Uterus (tissue), 4 donors: ENCODE measurements around the gene PLSCR1. TPM values are rescaled to one million over a fixed set of nuclear protein-coding genes. Genes with fewer than 3 reads are reported as not detected.

ENCODE experiments used
- DNase-seq, 2 donors: peaks; one replicate each; pipeline ENCODE4 v3.0.0-alpha.2; 2019 to 2020
- H3K27ac ChIP-seq, 2 donors: fragments of 200-600 bp; sonication (generic); 1 replicate in 1 of 2; 2 replicates in 1 of 2; pipeline ENCODE4 v1.5.1; 2016 to 2018
- H3K27me3 ChIP-seq, 2 donors: fragments of 200-600 bp; sonication (generic); one replicate each; pipeline ENCODE4 v1.5.1; 2018 to 2019; ENCODE audit warnings: control low read depth in 1 of 2
- H3K36me3 ChIP-seq, 2 donors: fragments of 200-600 bp; sonication (generic); one replicate each; pipeline ENCODE4 v1.5.1; 2019; ENCODE audit warnings: control low read depth in 1 of 2
- H3K4me1 ChIP-seq, 2 donors: fragments of 200-600 bp; sonication (generic); one replicate each; pipeline ENCODE4 v1.5.1; 2018 to 2019; ENCODE audit warnings: control low read depth in 1 of 2
- H3K4me3 ChIP-seq, 2 donors: fragments of 200-600 bp; sonication (generic); 1 replicate in 1 of 2; 2 replicates in 1 of 2; pipeline ENCODE4 v1.5.1; 2018 to 2019; ENCODE audit warnings: mild to moderate bottlenecking in 1 of 2
- H3K9me3 ChIP-seq, 2 donors: fragments of 200-600 bp; sonication (generic); one replicate each; pipeline ENCODE4 v1.5.1; 2019; ENCODE audit warnings: control low read depth in 1 of 2
- POLR2A ChIP-seq, 2 donors: fragments of 450-650 bp; IDR thresholded peaks; one replicate each; pipeline ENCODE4 v1.6.1; 2016; ENCODE audit warnings: antibody characterized with exemption in 2 of 2, mild to moderate bottlenecking in 1 of 2, moderate library complexity in 1 of 2
- intact Hi-C: fragments of 100-400 bp; cut with DNase I; formaldehyde crosslinking; loops from one replicate; pipeline ENCODE4 v1.15.1; 2023; ENCODE audit warnings: low total_unique reads
- total RNA-seq, 4 donors: library from RNA; depleted of rRNA in 3 of 4; stranded (reverse); fragments of >200 nt in 3 of 4; gene quantifications; one replicate each; pipeline versions ENCODE4 v1.1.0 to v1.2.4, GENCODE V29; 2014 to 2023
- TF ChIP-seq, protein P1 (sequence below), 4 experiments: fragments of 200-600 bp in 2 of 4; fragments of 450-650 bp in 2 of 4; sonication (generic) in 2 of 4; IDR thresholded peaks; one replicate each; pipeline ENCODE4 v1.5.1; 2016 to 2019; ENCODE audit warnings: antibody characterized with exemption in 4 of 4, mild to moderate bottlenecking in 2 of 4, moderate library complexity in 1 of 4
- donor health status: DM: yes; HTN: yes; CAD: no.

PLSCR1 gene
- total RNA-seq, 4 donors from 2014 or later = 75.6 to 248 (median 116) TPM

DNA sequence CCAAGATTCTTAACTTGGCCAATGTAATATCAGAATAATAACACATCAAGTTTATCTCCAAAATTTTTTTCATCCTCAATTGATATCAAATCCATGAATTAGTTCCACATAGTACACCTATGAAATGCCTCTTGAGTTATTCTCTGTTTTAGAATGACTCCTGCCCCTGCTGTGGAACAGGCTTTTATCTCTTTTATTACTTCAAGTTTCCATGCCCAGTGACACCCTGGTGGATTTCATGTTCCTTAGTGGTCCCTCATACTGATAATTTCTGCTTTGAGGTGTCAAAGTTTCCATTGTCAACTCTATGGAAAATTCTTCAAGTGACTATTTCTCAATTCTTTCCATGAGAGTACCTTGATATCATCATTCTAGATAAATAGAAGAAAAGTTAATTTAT, 24.6 kb downstream of the PLSCR1 start:
- Histone ChIP-seq H3K4me1 (no peaks in the 10 kb centered on the region), H3K27me3 (no peaks in the 10 kb centered on the region), H3K27ac (no peak overlapping the region), H3K36me3 (no peaks in the 10 kb centered on the region), H3K9me3 (no peaks in the 10 kb centered on the region), H3K4me3 (no peak overlapping the region)
- no peak for DNase-seq
- intact Hi-C loops = no loop called here
- TF ChIP-seq, protein P1, sequence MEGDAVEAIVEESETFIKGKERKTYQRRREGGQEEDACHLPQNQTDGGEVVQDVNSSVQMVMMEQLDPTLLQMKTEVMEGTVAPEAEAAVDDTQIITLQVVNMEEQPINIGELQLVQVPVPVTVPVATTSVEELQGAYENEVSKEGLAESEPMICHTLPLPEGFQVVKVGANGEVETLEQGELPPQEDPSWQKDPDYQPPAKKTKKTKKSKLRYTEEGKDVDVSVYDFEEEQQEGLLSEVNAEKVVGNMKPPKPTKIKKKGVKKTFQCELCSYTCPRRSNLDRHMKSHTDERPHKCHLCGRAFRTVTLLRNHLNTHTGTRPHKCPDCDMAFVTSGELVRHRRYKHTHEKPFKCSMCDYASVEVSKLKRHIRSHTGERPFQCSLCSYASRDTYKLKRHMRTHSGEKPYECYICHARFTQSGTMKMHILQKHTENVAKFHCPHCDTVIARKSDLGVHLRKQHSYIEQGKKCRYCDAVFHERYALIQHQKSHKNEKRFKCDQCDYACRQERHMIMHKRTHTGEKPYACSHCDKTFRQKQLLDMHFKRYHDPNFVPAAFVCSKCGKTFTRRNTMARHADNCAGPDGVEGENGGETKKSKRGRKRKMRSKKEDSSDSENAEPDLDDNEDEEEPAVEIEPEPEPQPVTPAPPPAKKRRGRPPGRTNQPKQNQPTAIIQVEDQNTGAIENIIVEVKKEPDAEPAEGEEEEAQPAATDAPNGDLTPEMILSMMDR (IDR thresholded peaks at IDR 0.05) = no peak
- no peak for TF ChIP-seq POLR2A (IDR thresholded peaks at IDR 0.05)

DNA sequence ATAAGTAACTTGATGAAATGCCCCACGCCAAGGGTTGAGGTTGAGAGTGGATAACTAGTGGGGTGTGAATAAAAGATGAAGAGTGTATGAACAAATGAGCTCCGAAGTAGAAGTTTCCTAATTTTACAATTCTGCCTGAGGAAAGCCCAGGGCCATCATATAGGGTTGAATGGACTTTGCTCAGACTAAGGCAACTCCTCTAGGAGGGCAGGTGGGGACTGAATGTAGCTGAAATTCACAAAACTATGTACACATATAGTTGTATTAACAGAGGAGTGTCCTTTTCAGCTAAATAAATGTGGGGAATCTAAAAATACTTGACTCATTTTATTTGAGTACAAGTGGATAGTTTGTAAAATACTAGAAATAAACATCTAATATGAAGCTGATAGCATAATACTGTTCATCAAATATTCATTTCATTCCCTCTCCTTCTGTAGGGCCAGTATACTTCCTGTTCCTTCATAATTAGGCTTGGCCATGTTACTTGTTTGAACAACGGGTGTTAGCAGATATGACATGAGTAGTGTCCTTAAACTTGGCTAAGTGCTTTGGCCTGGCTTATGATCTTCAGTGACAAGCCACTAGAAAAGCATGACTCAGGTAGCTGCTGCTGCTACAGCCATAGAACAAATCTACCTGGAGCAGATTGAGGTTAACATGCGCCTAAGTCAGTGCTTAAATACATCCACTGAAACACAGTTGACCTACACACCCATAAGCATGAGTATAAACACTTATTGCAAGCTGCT, 26.5 kb downstream of the PLSCR1 start:
- intact Hi-C loops = no loop called here
- no peaks in the 10 kb centered on the region for H3K9me3 ChIP-seq
- no peak for DNase-seq
- H3K27me3 ChIP-seq = no peaks in the 10 kb centered on the region
- H3K4me1 ChIP-seq = no peaks in the 10 kb centered on the region
- no peak overlapping the region for H3K4me3 ChIP-seq
- TF ChIP-seq, protein P1 (IDR thresholded peaks at IDR 0.05) = no peak
- no peak for TF ChIP-seq POLR2A (IDR thresholded peaks at IDR 0.05)
- H3K27ac ChIP-seq = no peak overlapping the region
- H3K36me3 ChIP-seq = no peaks in the 10 kb centered on the region

DNA sequence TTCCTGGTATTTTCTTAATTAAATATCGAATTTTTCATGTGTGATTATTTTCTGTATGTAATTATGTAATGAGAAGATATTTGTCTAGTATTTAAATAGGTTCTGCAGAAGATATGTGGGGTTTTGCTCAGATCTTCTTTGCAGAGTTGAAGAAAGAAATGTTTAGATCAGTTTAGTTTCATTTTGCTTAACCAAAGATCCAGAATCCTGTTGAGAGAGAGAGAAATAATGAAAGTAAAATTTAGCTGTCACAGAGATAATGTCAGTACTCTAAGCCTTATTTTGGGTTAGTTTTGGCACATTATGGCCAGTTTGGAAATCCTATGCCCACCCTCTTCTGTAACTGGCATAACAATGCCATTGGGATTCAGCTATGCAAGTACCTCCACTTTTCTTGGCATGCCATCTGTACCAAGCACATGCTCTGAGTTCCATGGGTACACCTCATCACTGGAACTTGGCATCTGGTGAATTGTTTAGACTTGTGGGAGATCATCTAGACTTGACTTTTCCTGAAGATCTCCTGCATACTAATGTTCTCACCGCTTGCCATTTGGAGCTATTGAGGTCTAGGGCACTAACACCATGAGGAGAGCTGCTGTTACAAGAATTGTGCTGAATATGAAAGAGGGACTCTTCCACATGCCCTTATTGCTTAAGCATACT, 30.9 kb downstream of the PLSCR1 start:
- no peak for TF ChIP-seq POLR2A (IDR thresholded peaks at IDR 0.05)
- TF ChIP-seq, protein P1 (IDR thresholded peaks at IDR 0.05) = no peak
- Histone ChIP-seq H3K4me1 (no peaks in the 10 kb centered on the region), H3K27ac (peak overlapping the region; percentile 28 to 50), H3K4me3 (no peak overlapping the region), H3K27me3 (no peaks in the 10 kb centered on the region), H3K36me3 (no peaks in the 10 kb centered on the region), H3K9me3 (no peaks in the 10 kb centered on the region)
- intact Hi-C loops = no loop called here
- no peak for DNase-seq

DNA sequence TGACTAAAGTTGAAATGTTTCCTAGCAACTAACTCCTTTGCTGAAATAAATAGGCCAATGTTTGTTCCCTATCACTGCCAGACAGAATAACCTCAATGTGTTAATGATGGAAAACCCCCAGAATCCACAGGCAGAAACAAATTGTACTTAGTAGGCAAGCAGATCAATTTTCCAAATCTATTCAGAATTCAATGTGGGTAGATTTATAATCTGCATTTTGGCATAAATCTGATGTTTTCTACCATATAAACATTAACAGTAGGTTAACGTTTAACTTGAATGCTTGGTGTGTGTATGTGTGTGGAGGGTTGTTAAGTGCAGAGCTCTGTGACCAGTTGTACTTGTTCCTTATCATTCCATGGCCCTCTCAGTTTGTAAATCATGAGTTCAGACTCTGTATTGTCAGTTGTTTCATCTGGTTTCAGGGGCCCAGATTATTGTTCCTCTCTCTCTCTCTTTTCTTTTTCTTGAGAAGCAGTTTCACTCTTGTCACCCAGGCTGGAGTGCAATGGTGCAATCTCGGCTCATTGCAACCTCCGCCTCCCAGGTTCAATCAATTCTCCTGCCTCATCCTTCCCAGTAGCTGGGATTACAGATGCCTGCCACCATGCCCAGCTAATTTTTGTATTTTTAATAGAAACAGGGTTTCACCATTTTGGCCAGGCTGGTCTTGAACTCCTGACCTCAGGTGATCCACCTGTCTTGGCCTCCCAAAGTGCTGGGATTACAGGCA, 32.8 kb downstream of the PLSCR1 start:
- Histone ChIP-seq H3K36me3 (no peaks in the 10 kb centered on the region), H3K27me3 (no peaks in the 10 kb centered on the region), H3K9me3 (no peaks in the 10 kb centered on the region), H3K4me1 (no peaks in the 10 kb centered on the region), H3K4me3 (no peak overlapping the region), H3K27ac (no peak overlapping the region)
- no peak for TF ChIP-seq POLR2A (IDR thresholded peaks at IDR 0.05)
- TF ChIP-seq, protein P1 (IDR thresholded peaks at IDR 0.05) = no peak
- DNase-seq = no peak
- intact Hi-C loops = no loop called here
